GM12801 (cell line): ENCODE data around the gene TOR4A.

Experiments
- CTCF ChIP-seq: IDR thresholded peaks from one replicate; pipeline ENCODE4 v1.5.1; 2011; ENCODE audit warnings: control low read depth; ENCODE audit not compliant: insufficient read length; ENCODE audit errors: extremely low read depth

TOR4A gene

GRCh38 chr9:137250329-137251193 lies 27.0 kb upstream of the TOR4A start:
- TF ChIP-seq CTCF = no peak

DNA sequence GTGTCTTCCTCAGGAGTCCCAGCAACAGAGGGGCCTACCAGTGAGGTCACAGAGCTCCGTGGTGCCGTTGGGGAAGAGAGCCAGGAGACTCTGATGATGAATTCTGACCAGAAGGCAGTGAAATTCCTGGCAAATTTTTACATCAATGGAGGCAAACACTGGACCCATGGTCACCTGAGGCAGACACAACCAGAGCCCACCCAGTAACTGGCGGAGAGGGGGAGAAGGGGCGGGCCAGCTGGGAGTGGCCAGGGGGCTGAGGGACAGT lies 26.4 kb upstream of the TOR4A start, which contains the start of gene STPG3:
TSS of gene STPG3 (plus strand) at position 93 of the 268 bp plus-strand sequence. CDS start at position 94, 1 bp downstream.
- TF ChIP-seq CTCF = no peak

GRCh38 chr9:137251490-137252268 lies 25.8 kb upstream of the TOR4A start:
- no peak for TF ChIP-seq CTCF

GRCh38 chr9:137252555-137253506 lies 24.7 kb upstream of the TOR4A start:
- TF ChIP-seq CTCF = no peak

- TF ChIP-seq CTCF = no peak
Observed at GRCh38 chr9:137253717-137254623, 23.6 kb upstream of the TOR4A start.

DNA sequence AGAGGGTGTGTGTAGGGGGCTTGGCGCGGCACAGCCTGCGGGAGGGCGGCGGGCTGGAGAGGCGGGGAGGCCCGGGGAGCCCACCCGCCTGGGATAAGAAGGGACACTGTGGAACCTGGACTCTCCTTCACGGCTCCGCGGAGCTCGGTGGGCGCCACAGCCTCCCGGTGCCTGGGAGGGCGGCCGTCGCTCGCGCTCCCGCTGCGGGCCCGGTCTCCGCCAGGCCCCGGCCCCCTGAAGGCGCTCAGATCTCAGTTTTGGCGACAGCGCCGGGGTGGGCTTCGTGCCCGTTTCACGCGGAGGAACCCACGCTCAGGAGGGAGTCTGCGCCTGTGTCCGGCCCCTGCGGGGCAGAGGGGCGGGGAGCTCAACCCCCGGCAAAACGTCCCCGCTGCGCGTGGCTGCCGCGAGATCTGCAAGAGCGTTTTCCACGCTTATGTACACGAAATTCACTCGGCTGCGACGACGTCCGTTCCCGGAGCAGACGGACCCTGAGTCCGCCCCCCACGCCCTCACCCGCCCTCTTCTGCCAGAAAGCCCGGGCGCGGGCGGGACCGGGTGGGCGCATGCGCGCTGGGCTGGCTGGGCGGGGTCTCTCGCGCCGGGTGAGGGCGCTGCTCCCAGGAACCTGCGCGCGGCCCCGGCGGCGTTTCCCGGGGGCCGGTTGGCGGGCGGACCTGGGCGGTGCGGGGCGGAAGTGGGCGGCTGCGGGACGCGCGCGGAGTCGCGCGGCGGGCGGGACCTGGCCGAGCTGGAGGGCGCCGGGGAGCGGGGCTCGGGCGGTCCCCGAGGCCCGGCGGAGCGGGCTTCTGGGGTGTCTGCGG lies 22.7 kb upstream of the TOR4A start, which contains the start of gene NELFB:
TSS of gene NELFB (plus strand) at position 704 of the 824 bp plus-strand sequence.
- TF ChIP-seq CTCF = no peak
